Coronary artery (tissue), 2 donors: ENCODE results near the gene AUNIP.

ENCODE experiments used
- DNase-seq: peaks from one replicate; pipeline ENCODE4 v3.0.0-alpha.2; 2017; ENCODE audit warnings: low spot score
- H3K27ac ChIP-seq, 2 donors: fragments of 200-600 bp; sonication (generic); one replicate each; pipeline ENCODE4 v1.5.1; 2016 to 2019
- H3K4me3 ChIP-seq: fragments of 200-600 bp; sonication (generic); 2 replicates; pipeline ENCODE4 v1.5.1; 2016; ENCODE audit warnings: mild to moderate bottlenecking, moderate library complexity
- CTCF ChIP-seq: fragments of 200-600 bp; sonication (generic); IDR thresholded peaks from one replicate; pipeline ENCODE4 v1.5.1; 2019; ENCODE audit warnings: antibody characterized with exemption

AUNIP gene

GRCh38 chr1:25803368-25803767, 55.9 kb downstream of the AUNIP start:
- Histone ChIP-seq H3K4me3 (no peak overlapping the region), H3K27ac (no peak overlapping the region)
- no peak for DNase-seq
- no peak for TF ChIP-seq CTCF

GRCh38 chr1:25802915-25803314, 56.3 kb downstream of the AUNIP start:
- no peak for TF ChIP-seq CTCF
- DNase-seq: peak; percentile 70
- no peak overlapping the region for H3K27ac ChIP-seq
- no peak overlapping the region for H3K4me3 ChIP-seq

GRCh38 chr1:25800703-25801377, 58.4 kb downstream of the AUNIP start:
- no peak for TF ChIP-seq CTCF
- DNase-seq: no peak
- H3K4me3 ChIP-seq: peak overlapping the region; percentile 88
- H3K27ac ChIP-seq: peak overlapping the region; percentile 81 to 95

GRCh38 chr1:25799935-25800702, 59.1 kb downstream of the AUNIP start, which contains the start of gene SELENON:
Gene SELENON (plus strand): TSS chr1:25800193. CDS start chr1:25800231, 38 bp downstream.
- no peak for DNase-seq
- TF ChIP-seq CTCF: no peak
- Histone ChIP-seq H3K4me3 (peak within 1 kb of the TSS; percentile 88), H3K27ac (peak within 1 kb of the TSS; percentile 81 to 95)

- no peak for DNase-seq
- no peak for TF ChIP-seq CTCF
- peak overlapping the region; percentile 88 for H3K4me3 ChIP-seq
- H3K27ac ChIP-seq: peak overlapping the region; percentile 76 to 95
These were observed 59.8 kb downstream of the AUNIP start for GRCh38 chr1:25799352-25799934.

GRCh38 chr1:25798666-25799351, 60.4 kb downstream of the AUNIP start:
- no peak overlapping the region for H3K4me3 ChIP-seq
- H3K27ac ChIP-seq: peak overlapping the region; percentile 76 to 95
- no peak for DNase-seq
- TF ChIP-seq CTCF: no peak
